HG03175 (cell line): ENCODE results near the gene YBX2.

Source experiments
- ATAC-seq: cut with Tn5 transposase; IDR thresholded peaks from one replicate; pipeline ENCODE4 v1.9.1; 2021; ENCODE audit warnings: mild to moderate bottlenecking, moderate library complexity; ENCODE audit not compliant: unreplicated experiment

Gene YBX2

GRCh38 chr17:7323731-7324437 lies 29.4 kb upstream of the YBX2 start:
- no peak for ATAC-seq

GRCh38 chr17:7322520-7323194 lies 28.2 kb upstream of the YBX2 start:
- ATAC-seq = no peak

GRCh38 chr17:7321466-7321865 lies 27.0 kb upstream of the YBX2 start:
- no peak for ATAC-seq

- ATAC-seq = no peak
These were observed 23.9 kb upstream of the YBX2 start for GRCh38 chr17:7318121-7318860.

- no peak for ATAC-seq
These were observed 22.8 kb upstream of the YBX2 start for GRCh38 chr17:7317161-7317803.

GRCh38 chr17:7315570-7316235 lies 21.3 kb upstream of the YBX2 start:
- ATAC-seq = no peak

GRCh38 chr17:7314719-7315569 lies 20.5 kb upstream of the YBX2 start, which contains the start of gene GPS2:
GPS2 (minus strand) TSS chr17:7315360; CDS start chr17:7315052, 308 bp downstream.
- peak; percentile 80 for ATAC-seq

- no peak for ATAC-seq
These were observed 19.7 kb upstream of the YBX2 start for GRCh38 chr17:7313890-7314718.

- no peak for ATAC-seq
These were observed 18.9 kb upstream of the YBX2 start for GRCh38 chr17:7313088-7313889.

- no peak for ATAC-seq
These were observed 18.1 kb upstream of the YBX2 start for GRCh38 chr17:7312432-7313087.

GRCh38 chr17:7311110-7311705 lies 16.8 kb upstream of the YBX2 start:
- ATAC-seq = no peak

- ATAC-seq = no peak
These were observed 15.2 kb upstream of the YBX2 start for GRCh38 chr17:7309628-7310027.

GRCh38 chr17:7308625-7309433 lies 14.4 kb upstream of the YBX2 start:
- ATAC-seq = no peak

- ATAC-seq = no peak
These were observed 13.5 kb upstream of the YBX2 start for GRCh38 chr17:7307686-7308624.
